Smooth muscle cell (in vitro differentiated cells): Measurements from ENCODE around the gene FAM107B. TPM values are rescaled to one million over a fixed set of nuclear protein-coding genes. Genes with fewer than 3 reads are reported as not detected.
"Not testable (repeated sequence)": the region's sequence is repeated elsewhere in the genome, so short reads cannot be mapped to it uniquely, and the experiment has no call there.

ENCODE experiments used
- DNase-seq: peaks from one replicate; lab custom pipeline; 2025; ENCODE audit not compliant: unreplicated experiment; lab: John Stamatoyannopoulos, UW
- H2AFZ ChIP-seq: fragments of 200-600 bp; sonication (generic); 2 replicates; pipeline ENCODE4 v1.6.0; 2016; ENCODE audit warnings: antibody characterized with exemption, low read depth, mild to moderate bottlenecking
- H3F3A ChIP-seq: fragments of 200-600 bp; sonication (generic); 2 replicates; pipeline ENCODE4 v1.6.0; 2017; ENCODE audit warnings: antibody characterized with exemption, low read depth
- H3K27ac ChIP-seq: fragments of 200-600 bp; sonication (generic); 2 replicates; pipeline ENCODE4 v1.5.1; 2016; ENCODE audit warnings: low read depth, mild to moderate bottlenecking
- H3K27me3 ChIP-seq: fragments of 200-600 bp; sonication (generic); 2 replicates; pipeline ENCODE4 v1.6.1; 2016; ENCODE audit warnings: low read depth, mild to moderate bottlenecking
- H3K36me3 ChIP-seq: fragments of 200-600 bp; sonication (generic); 2 replicates; pipeline ENCODE4 v1.5.1; 2016; ENCODE audit warnings: low read depth
- H3K4me1 ChIP-seq: fragments of 200-600 bp; sonication (generic); 2 replicates; pipeline ENCODE4 v1.5.1; 2016; ENCODE audit warnings: low read depth
- H3K4me2 ChIP-seq: fragments of 200-600 bp; sonication (generic); 2 replicates; pipeline ENCODE4 v1.6.0; 2016; ENCODE audit warnings: mild to moderate bottlenecking
- H3K4me3 ChIP-seq: fragments of 200-600 bp; sonication (generic); 2 replicates; pipeline ENCODE4 v1.5.1; 2016; ENCODE audit warnings: mild to moderate bottlenecking
- H3K79me2 ChIP-seq: fragments of 200-600 bp; sonication (generic); 2 replicates; pipeline ENCODE4 v1.6.0; 2016; ENCODE audit warnings: low read depth, mild to moderate bottlenecking
- H3K9ac ChIP-seq: fragments of 200-600 bp; sonication (generic); 2 replicates; pipeline ENCODE4 v1.6.0; 2016; ENCODE audit warnings: low read depth
- H3K9me3 ChIP-seq: fragments of 200-600 bp; sonication (generic); replicated peaks from 2 replicates; pipeline ENCODE4 v1.5.1; 2016; ENCODE audit warnings: low read depth
- H4K20me1 ChIP-seq: fragments of 200-600 bp; sonication (generic); 2 replicates; pipeline ENCODE4 v1.6.0; 2016; ENCODE audit warnings: low read depth
- WGBS: methylation state at CpG from one replicate; pipeline ENCODE4 v1.1.7; 2016; ENCODE audit warnings: low lambda C conversion rate; 5-methylcytosine and 5-hydroxymethylcytosine counted together
- polyA plus RNA-seq: library from polyadenylated mRNA; unstranded; fragments of >200 nt; fragmentation: Nextera tagmentation; extraction: Ambion mirVana; gene quantifications from 2 replicates; pipeline ENCODE4 v1.2.1, GENCODE V29; 2016
- total RNA-seq: library from RNA; depleted of rRNA; stranded (reverse); fragments of >200 nt; gene quantifications from 2 replicates; pipeline ENCODE4 v1.2.3, GENCODE V29; 2014
- TF ChIP-seq, protein P1 (sequence below): fragments of 200-600 bp; sonication (generic); IDR thresholded peaks from 2 replicates; pipeline ENCODE4 v1.5.1; 2017; ENCODE audit warnings: borderline replicate concordance, mild to moderate bottlenecking, antibody characterized with exemption; ENCODE audit not compliant: insufficient read depth, poor library complexity, severe bottlenecking

Gene FAM107B
- total and polyA plus RNA-seq, 2 experiments from 2014 or later, result 8.7 to 9.0 TPM

DNA sequence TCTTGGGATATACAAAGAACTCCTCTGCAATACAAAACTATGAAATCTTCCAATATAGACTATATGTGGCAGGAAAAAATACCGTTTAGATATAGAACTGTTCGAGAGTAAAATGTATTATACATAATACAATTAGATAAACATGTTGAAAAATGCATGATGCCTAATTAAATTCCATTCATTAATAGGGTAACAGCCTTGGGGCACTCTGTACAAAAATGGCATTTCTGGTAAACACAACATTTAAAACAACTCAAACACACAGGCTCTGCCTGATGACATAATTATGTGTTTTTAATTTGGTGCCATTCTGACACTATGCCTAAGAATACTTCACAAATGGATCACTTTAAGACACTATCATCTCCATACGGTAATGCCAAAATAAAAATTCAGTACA lies 180.9 kb downstream of the FAM107B start:
- Histone ChIP-seq H3K36me3 (no peaks in the 10 kb centered on the region), H3K4me2 (no peak overlapping the region), H2AFZ (no peak overlapping the region), H3F3A (no peaks in the 10 kb centered on the region), H3K4me3 (no peak overlapping the region), H3K27ac (no peak overlapping the region), H3K9me3 (no peaks in the 10 kb centered on the region), H3K79me2 (peaks cover 15% of the 10 kb centered on the region), H3K4me1 (no peaks in the 10 kb centered on the region), H3K9ac (no peak overlapping the region), H4K20me1 (peaks cover 65% of the 10 kb centered on the region), H3K27me3 (no peaks in the 10 kb centered on the region)
- TF ChIP-seq, protein P1, sequence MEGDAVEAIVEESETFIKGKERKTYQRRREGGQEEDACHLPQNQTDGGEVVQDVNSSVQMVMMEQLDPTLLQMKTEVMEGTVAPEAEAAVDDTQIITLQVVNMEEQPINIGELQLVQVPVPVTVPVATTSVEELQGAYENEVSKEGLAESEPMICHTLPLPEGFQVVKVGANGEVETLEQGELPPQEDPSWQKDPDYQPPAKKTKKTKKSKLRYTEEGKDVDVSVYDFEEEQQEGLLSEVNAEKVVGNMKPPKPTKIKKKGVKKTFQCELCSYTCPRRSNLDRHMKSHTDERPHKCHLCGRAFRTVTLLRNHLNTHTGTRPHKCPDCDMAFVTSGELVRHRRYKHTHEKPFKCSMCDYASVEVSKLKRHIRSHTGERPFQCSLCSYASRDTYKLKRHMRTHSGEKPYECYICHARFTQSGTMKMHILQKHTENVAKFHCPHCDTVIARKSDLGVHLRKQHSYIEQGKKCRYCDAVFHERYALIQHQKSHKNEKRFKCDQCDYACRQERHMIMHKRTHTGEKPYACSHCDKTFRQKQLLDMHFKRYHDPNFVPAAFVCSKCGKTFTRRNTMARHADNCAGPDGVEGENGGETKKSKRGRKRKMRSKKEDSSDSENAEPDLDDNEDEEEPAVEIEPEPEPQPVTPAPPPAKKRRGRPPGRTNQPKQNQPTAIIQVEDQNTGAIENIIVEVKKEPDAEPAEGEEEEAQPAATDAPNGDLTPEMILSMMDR, result no peak
- no peak for DNase-seq
- 97% methylated on average over 3 of the region's 3 CpGs for WGBS

DNA sequence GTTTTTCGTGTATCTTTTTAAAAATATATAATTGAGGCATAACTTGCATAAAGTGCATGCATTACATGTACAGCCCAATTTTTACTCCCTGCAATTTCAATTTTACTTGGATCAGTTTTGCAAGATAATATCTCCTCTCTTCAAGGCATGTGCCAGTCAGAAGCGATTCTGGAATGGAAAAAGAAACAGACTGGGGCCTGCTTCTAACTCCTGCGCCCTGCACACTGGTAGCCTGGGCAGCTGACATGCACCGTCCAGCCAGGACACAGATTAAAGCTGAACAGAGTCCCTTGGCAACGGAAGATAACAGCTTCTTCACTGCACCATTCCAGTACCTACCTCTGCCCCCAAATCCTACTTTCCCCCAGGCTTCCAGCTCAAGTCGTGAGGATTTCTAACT lies 182.1 kb downstream of the FAM107B start:
- peaks cover 15% of the 10 kb centered on the region for H3K79me2 ChIP-seq
- no peak overlapping the region for H2AFZ ChIP-seq
- TF ChIP-seq, protein P1, result no peak
- H3K27me3 ChIP-seq, result no peaks in the 10 kb centered on the region
- peaks cover under 1% of the 10 kb centered on the region for H3K4me1 ChIP-seq
- no peaks in the 10 kb centered on the region for H3K36me3 ChIP-seq
- no peak overlapping the region for H3K27ac ChIP-seq
- no peak overlapping the region for H3K9ac ChIP-seq
- H3F3A ChIP-seq, result no peaks in the 10 kb centered on the region
- 91% methylated on average over 6 of the region's 6 CpGs for WGBS
- no peaks in the 10 kb centered on the region for H3K9me3 ChIP-seq
- no peak overlapping the region for H3K4me2 ChIP-seq
- no peak overlapping the region for H3K4me3 ChIP-seq
- no peak for DNase-seq
- peaks cover 56% of the 10 kb centered on the region for H4K20me1 ChIP-seq

DNA sequence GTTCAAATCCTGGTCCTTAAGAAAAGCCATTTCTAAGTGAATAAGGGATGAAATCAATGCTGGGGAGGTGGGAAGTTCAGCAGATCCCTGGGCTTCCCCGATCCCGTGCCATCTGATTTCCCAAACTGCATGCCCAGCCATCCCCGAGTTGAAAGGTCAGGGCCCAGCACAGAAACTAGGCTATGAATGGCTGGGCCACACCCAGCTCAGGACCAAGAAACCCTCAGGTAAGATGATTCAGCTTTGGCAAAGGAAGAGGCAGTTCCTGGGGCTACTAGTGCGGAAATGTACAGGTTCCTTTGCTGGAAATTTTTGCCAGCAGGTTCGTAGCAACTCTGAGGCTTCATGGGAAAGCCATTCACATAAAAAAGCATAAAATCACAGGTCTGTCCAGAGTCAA lies 182.7 kb downstream of the FAM107B start:
- Histone ChIP-seq H3K79me2 (peaks cover 17% of the 10 kb centered on the region), H3K36me3 (no peaks in the 10 kb centered on the region), H3K27ac (no peak overlapping the region), H3K27me3 (no peaks in the 10 kb centered on the region), H3K4me2 (no peak overlapping the region), H3K4me1 (peaks cover 6% of the 10 kb centered on the region), H2AFZ (no peak overlapping the region), H3K9ac (no peak overlapping the region), H4K20me1 (peaks cover 52% of the 10 kb centered on the region), H3K9me3 (no peaks in the 10 kb centered on the region), H3F3A (no peaks in the 10 kb centered on the region), H3K4me3 (no peak overlapping the region)
- DNase-seq, result no peak
- TF ChIP-seq, protein P1, result no peak
- 83% methylated on average over 5 of the region's 5 CpGs for WGBS

DNA sequence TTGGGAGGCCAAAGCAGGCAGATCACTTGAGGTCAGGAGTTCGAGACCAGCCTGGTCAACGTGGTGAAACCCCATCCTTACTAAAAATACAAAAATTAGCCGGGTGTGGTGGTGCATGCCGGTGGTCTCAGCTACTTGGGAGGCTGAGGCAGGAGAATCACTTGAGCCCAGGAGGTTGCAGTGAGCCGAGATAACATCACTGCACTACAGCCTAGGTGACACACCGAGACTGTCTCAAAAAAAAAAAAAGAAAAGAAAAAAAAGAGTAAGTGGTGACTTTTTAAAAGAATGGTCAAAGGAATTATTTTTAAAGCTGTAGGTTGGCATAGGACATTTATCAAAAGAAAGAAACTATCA lies 185.8 kb downstream of the FAM107B start:
- not testable (repeated sequence) for DNase-seq, H2AFZ ChIP-seq, H3K9ac ChIP-seq, H3K4me1 ChIP-seq, H3K27me3 ChIP-seq, H3K9me3 ChIP-seq, H3F3A ChIP-seq, H3K4me3 ChIP-seq, H3K4me2 ChIP-seq, H3K36me3 ChIP-seq
- Histone ChIP-seq H4K20me1 (peaks cover 41% of the 10 kb centered on the region), H3K79me2 (peaks cover 22% of the 10 kb centered on the region), H3K27ac (peak overlapping the region; percentile 91)
- WGBS, result 57% methylated on average over 6 of the region's 6 CpGs
